IMR-90 (cell line): ENCODE data around the gene FDXR.
A peak's percentile ranks its signal among the peaks of the same experiment; 100 is the strongest.

Source experiments
- BHLHE40 ChIP-seq: fragments of 150-350 bp; IDR thresholded peaks from 2 replicates; pipeline ENCODE4 v1.6.1; 2016; ENCODE audit warnings: mild to moderate bottlenecking, low read depth, low read length
- CHD1 ChIP-seq: IDR thresholded peaks from 2 replicates; pipeline ENCODE4 v1.6.1; 2012; ENCODE audit warnings: low read depth, low read length, improper control_type of control experiment
- FOS ChIP-seq: fragments of 150-350 bp; IDR thresholded peaks from 2 replicates; pipeline ENCODE4 v1.6.1; 2016; ENCODE audit warnings: low read depth, low read length
- MAFK ChIP-seq: IDR thresholded peaks from 2 replicates; pipeline ENCODE4 v1.6.1; 2012; ENCODE audit warnings: low read depth, low read length, improper control_type of control experiment
- MAZ ChIP-seq: IDR thresholded peaks from 2 replicates; pipeline ENCODE4 v1.6.1; 2012; ENCODE audit warnings: low read depth, mild to moderate bottlenecking, low read length, improper control_type of control experiment, moderate library complexity, borderline replicate concordance
- POLR2A ChIP-seq: IDR thresholded peaks from 2 replicates; pipeline ENCODE4 v1.6.1; 2012; ENCODE audit warnings: mild to moderate bottlenecking, low read depth, low read length
- RAD21 ChIP-seq: IDR thresholded peaks from 2 replicates; pipeline ENCODE4 v1.6.1; 2012; ENCODE audit warnings: low read length, improper control_type of control experiment
- RFX5 ChIP-seq: IDR thresholded peaks from 2 replicates; pipeline ENCODE4 v1.8.0; 2012; ENCODE audit warnings: low read depth, mild to moderate bottlenecking, low read length, moderate library complexity
- SMC3 ChIP-seq: fragments of 150-350 bp; IDR thresholded peaks from 2 replicates; pipeline ENCODE4 v1.6.1; 2016; ENCODE audit warnings: low read depth, mild to moderate bottlenecking, antibody characterized with exemption, low read length, moderate library complexity
- TF ChIP-seq, protein P1 (sequence below): conservative IDR thresholded peaks from 2 replicates; pipeline ENCODE4 v1.5.1; 2012; ENCODE audit warnings: mild to moderate bottlenecking, low read depth, low read length, improper control_type of control experiment
- TF ChIP-seq, protein P2 (sequence below): fragments of 150-350 bp; IDR thresholded peaks from 2 replicates; pipeline ENCODE4 v1.6.1; 2017; ENCODE audit warnings: mild to moderate bottlenecking, antibody characterized with exemption, low read length, low read depth
- TF ChIP-seq, protein P3 (sequence below): fragments of 150-350 bp; IDR thresholded peaks from 2 replicates; pipeline ENCODE4 v1.6.1; 2016; ENCODE audit warnings: low read depth, mild to moderate bottlenecking, low read length, moderate library complexity, borderline replicate concordance

DNA sequence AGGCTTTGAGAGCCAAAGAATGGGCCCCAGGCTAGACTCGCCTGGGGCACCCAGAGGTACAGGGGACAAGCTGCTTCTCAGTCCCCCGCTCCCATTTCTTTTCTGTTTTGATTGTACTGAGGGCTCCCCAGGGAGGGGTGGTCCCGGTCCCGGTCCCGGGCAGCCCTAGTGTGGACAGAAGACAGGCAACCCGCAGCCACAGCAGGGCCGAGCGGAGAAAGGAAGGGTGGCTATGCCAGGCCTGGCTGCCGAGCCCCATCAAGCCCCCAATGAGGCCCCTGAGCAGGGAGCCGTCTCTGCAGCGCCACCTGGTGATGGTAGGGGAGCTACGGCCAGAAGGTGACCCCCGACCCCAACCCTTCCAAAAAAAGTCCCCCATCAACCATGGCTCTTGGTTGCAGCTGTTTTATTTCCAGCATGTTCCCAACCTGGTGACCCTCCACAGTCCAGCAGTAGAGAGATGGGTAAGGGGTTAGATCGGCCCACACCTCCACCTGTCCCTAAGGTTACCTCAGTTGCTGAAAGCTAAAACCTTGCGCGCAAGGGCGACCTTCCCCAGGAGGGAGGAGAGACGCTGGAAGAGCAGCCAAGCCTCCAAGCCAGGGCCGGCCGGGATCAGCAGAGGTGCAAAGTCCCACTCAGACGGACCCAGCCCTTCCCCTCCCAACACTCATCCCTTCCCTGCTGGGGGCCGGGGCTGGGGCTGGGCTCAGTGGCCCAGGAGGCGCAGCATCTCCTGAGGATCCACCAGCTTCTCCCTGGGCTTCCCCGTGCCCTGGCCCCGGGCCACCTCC is 10.5 kb downstream of the FDXR start:
- TF ChIP-seq, protein P1, sequence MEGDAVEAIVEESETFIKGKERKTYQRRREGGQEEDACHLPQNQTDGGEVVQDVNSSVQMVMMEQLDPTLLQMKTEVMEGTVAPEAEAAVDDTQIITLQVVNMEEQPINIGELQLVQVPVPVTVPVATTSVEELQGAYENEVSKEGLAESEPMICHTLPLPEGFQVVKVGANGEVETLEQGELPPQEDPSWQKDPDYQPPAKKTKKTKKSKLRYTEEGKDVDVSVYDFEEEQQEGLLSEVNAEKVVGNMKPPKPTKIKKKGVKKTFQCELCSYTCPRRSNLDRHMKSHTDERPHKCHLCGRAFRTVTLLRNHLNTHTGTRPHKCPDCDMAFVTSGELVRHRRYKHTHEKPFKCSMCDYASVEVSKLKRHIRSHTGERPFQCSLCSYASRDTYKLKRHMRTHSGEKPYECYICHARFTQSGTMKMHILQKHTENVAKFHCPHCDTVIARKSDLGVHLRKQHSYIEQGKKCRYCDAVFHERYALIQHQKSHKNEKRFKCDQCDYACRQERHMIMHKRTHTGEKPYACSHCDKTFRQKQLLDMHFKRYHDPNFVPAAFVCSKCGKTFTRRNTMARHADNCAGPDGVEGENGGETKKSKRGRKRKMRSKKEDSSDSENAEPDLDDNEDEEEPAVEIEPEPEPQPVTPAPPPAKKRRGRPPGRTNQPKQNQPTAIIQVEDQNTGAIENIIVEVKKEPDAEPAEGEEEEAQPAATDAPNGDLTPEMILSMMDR: peak; percentile 54
- TF ChIP-seq POLR2A: no peak
- peak; percentile 52 for TF ChIP-seq SMC3
- TF ChIP-seq MAZ: no peak
- TF ChIP-seq FOS: no peak
- TF ChIP-seq, protein P2, sequence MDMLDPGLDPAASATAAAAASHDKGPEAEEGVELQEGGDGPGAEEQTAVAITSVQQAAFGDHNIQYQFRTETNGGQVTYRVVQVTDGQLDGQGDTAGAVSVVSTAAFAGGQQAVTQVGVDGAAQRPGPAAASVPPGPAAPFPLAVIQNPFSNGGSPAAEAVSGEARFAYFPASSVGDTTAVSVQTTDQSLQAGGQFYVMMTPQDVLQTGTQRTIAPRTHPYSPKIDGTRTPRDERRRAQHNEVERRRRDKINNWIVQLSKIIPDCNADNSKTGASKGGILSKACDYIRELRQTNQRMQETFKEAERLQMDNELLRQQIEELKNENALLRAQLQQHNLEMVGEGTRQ: no peak
- TF ChIP-seq RAD21: peak; percentile 40
- TF ChIP-seq, protein P3, sequence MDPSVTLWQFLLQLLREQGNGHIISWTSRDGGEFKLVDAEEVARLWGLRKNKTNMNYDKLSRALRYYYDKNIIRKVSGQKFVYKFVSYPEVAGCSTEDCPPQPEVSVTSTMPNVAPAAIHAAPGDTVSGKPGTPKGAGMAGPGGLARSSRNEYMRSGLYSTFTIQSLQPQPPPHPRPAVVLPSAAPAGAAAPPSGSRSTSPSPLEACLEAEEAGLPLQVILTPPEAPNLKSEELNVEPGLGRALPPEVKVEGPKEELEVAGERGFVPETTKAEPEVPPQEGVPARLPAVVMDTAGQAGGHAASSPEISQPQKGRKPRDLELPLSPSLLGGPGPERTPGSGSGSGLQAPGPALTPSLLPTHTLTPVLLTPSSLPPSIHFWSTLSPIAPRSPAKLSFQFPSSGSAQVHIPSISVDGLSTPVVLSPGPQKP: no peak
- TF ChIP-seq RFX5: no peak
- TF ChIP-seq CHD1: no peak
- TF ChIP-seq MAFK: no peak
- no peak for TF ChIP-seq BHLHE40
